GM12891 (cell line): Measurements from ENCODE around the gene MLYCD.

Experiments used
- PAX5 ChIP-seq: IDR thresholded peaks from 2 replicates; pipeline ENCODE4 v1.6.1; 2011; ENCODE audit warnings: low read length, moderate library complexity, mild to moderate bottlenecking; ENCODE audit not compliant: insufficient read depth, severe bottlenecking
- POLR2A ChIP-seq: IDR thresholded peaks from 2 replicates; pipeline ENCODE4 v1.6.1; 2011; ENCODE audit warnings: low read depth, low read length, control low read depth
- POLR2AphosphoS5 ChIP-seq: IDR thresholded peaks from 2 replicates; pipeline ENCODE4 v1.6.1; 2011; ENCODE audit warnings: low read depth, low read length, control low read depth
- POU2F2 ChIP-seq: IDR thresholded peaks from 2 replicates; pipeline ENCODE4 v1.6.1; 2011; ENCODE audit warnings: low read depth, mild to moderate bottlenecking, control low read depth, low read length, moderate library complexity
- SPI1 ChIP-seq: IDR thresholded peaks from 2 replicates; pipeline ENCODE4 v1.6.1; 2011; ENCODE audit warnings: low read depth, low read length, control low read depth
- TAF1 ChIP-seq: IDR thresholded peaks from 2 replicates; pipeline ENCODE4 v1.6.1; 2011; ENCODE audit warnings: low read depth, low read length, control low read depth

GRCh38 chr16:83940630-83941378 lies 41.9 kb downstream of the MLYCD start:
- no peak for TF ChIP-seq POLR2AphosphoS5
- no peak for TF ChIP-seq POLR2A
- no peak for TF ChIP-seq TAF1
- TF ChIP-seq SPI1 = no peak
- TF ChIP-seq POU2F2 = no peak
- TF ChIP-seq PAX5 = no peak
